Stimulated activated CD8-positive, alpha-beta memory T cell treated with anti-CD3 and anti-CD28 coated beads, Interleukin-12 subunit alpha, Interleukin-12 subunit beta, amount 100 ng/mL, for 1 hour (primary cell): ENCODE data around the gene DCP1A.

Source experiments
- DNase-seq: peaks from one replicate; pipeline ENCODE4 v3.0.0-alpha.2; 2020; ENCODE audit warnings: low read depth

The DCP1A gene

GRCh38 chr3:53244271-53244670 is 103.1 kb downstream of the DCP1A start:
- no peak for DNase-seq

- DNase-seq = no peak
Measured at GRCh38 chr3:53243785-53244184, 103.6 kb downstream of the DCP1A start.

- no peak for DNase-seq
Measured at GRCh38 chr3:53243165-53243564, 104.2 kb downstream of the DCP1A start.

- no peak for DNase-seq
Measured at GRCh38 chr3:53242642-53243041, 104.7 kb downstream of the DCP1A start.

GRCh38 chr3:53242155-53242554 is 105.2 kb downstream of the DCP1A start:
- no peak for DNase-seq

- no peak for DNase-seq
Measured at GRCh38 chr3:53240989-53241972, 106.1 kb downstream of the DCP1A start.

- DNase-seq = no peak
Measured at GRCh38 chr3:53239800-53240199, 107.5 kb downstream of the DCP1A start.

- no peak for DNase-seq
Measured at GRCh38 chr3:53238886-53239285, 108.5 kb downstream of the DCP1A start.

- no peak for DNase-seq
Measured at GRCh38 chr3:53238051-53238850, 109.1 kb downstream of the DCP1A start.

- DNase-seq = no peak
Measured at GRCh38 chr3:53236112-53236841, 111.1 kb downstream of the DCP1A start.

- no peak for DNase-seq
Measured at GRCh38 chr3:53235545-53235944, 111.8 kb downstream of the DCP1A start.

GRCh38 chr3:53234841-53235232 is 112.5 kb downstream of the DCP1A start:
- DNase-seq = no peak

- no peak for DNase-seq
Measured at GRCh38 chr3:53234130-53234840, 113.1 kb downstream of the DCP1A start.
